HEK293 (cell line): ENCODE results near the gene BRCA2.

ENCODE experiments used
- EGR2 ChIP-seq: fragments of 450-650 bp; formaldehyde crosslinking; IDR thresholded peaks from 2 replicates; pipeline ENCODE4 v1.5.1; 2016; ENCODE audit warnings: low read depth, missing biosample characterization, missing genetic modification characterization
- SETDB1 ChIP-seq: IDR thresholded peaks from one replicate; pipeline ENCODE4 v1.6.1; 2017; ENCODE audit warnings: mild to moderate bottlenecking, low read length, moderate library complexity, mixed read lengths; ENCODE audit not compliant: insufficient read length
- SP3 ChIP-seq: fragments of 450-650 bp; formaldehyde crosslinking; IDR thresholded peaks from 2 replicates; pipeline ENCODE4 v1.5.1; 2016; ENCODE audit warnings: missing biosample characterization, missing genetic modification characterization
- TRIM28 ChIP-seq: IDR thresholded peaks from 2 replicates; pipeline ENCODE4 v1.6.1; 2011; ENCODE audit warnings: low read length, control low read depth, borderline replicate concordance
- YY1 ChIP-seq: fragments of 450-650 bp; formaldehyde crosslinking; IDR thresholded peaks from 2 replicates; pipeline ENCODE4 v1.5.1; 2018; ENCODE audit warnings: missing biosample characterization, missing genetic modification characterization
- YY2 ChIP-seq: fragments of 450-650 bp; formaldehyde crosslinking; IDR thresholded peaks from 2 replicates; pipeline ENCODE4 v1.5.1; 2016; ENCODE audit warnings: missing biosample characterization, missing genetic modification characterization
- ZFP69B ChIP-seq: fragments of 450-650 bp; formaldehyde crosslinking; IDR thresholded peaks from 2 replicates; pipeline ENCODE4 v1.5.1; 2016; ENCODE audit warnings: missing biosample characterization, missing genetic modification characterization
- ZNF138 ChIP-seq: fragments of 450-650 bp; formaldehyde crosslinking; IDR thresholded peaks from 2 replicates; pipeline ENCODE4 v1.5.1; 2016; ENCODE audit warnings: missing biosample characterization, missing genetic modification characterization, borderline replicate concordance
- ZNF155 ChIP-seq: fragments of 450-650 bp; formaldehyde crosslinking; IDR thresholded peaks from 2 replicates; pipeline ENCODE4 v1.5.1; 2016; ENCODE audit warnings: missing biosample characterization, missing genetic modification characterization
- ZNF174 ChIP-seq: fragments of 450-650 bp; formaldehyde crosslinking; IDR thresholded peaks from 2 replicates; pipeline ENCODE4 v1.5.0; 2017; ENCODE audit warnings: missing biosample characterization, mild to moderate bottlenecking, missing genetic modification characterization
- ZNF2 ChIP-seq: fragments of 450-650 bp; formaldehyde crosslinking; IDR thresholded peaks from 2 replicates; pipeline ENCODE4 v1.5.1; 2016; ENCODE audit warnings: missing biosample characterization, missing genetic modification characterization
- ZNF202 ChIP-seq: fragments of 450-650 bp; formaldehyde crosslinking; IDR thresholded peaks from 2 replicates; pipeline ENCODE4 v1.5.1; 2016; ENCODE audit warnings: missing biosample characterization, missing genetic modification characterization, borderline replicate concordance
- ZNF214 ChIP-seq: fragments of 450-650 bp; formaldehyde crosslinking; IDR thresholded peaks from 2 replicates; pipeline ENCODE4 v1.5.1; 2017; ENCODE audit warnings: missing biosample characterization, mild to moderate bottlenecking, missing genetic modification characterization, borderline replicate concordance
- ZNF239 ChIP-seq: fragments of 450-650 bp; formaldehyde crosslinking; IDR thresholded peaks from 2 replicates; pipeline ENCODE4 v1.5.1; 2016; ENCODE audit warnings: missing biosample characterization, missing genetic modification characterization
- ZNF248 ChIP-seq: fragments of 450-650 bp; formaldehyde crosslinking; IDR thresholded peaks from 2 replicates; pipeline ENCODE4 v1.5.1; 2017; ENCODE audit warnings: missing biosample characterization, missing genetic modification characterization
- ZNF274 ChIP-seq, 2 experiments: fragments of 200-500 bp in 1 of 2; fragments of 450-650 bp in 1 of 2; sonication (Bioruptor generic) in 1 of 2; formaldehyde crosslinking in 1 of 2; IDR thresholded peaks; 2 replicates each; pipeline versions ENCODE4 v1.5.1 to v1.6.1; 2014 to 2016; ENCODE audit warnings: borderline replicate concordance in 1 of 2, inconsistent platforms in 1 of 2, low read length in 1 of 2, missing biosample characterization in 1 of 2, missing genetic modification characterization in 1 of 2
- ZNF404 ChIP-seq: fragments of 450-650 bp; formaldehyde crosslinking; IDR thresholded peaks from 2 replicates; pipeline ENCODE4 v1.5.1; 2017; ENCODE audit warnings: missing biosample characterization, missing genetic modification characterization
- ZNF423 ChIP-seq: fragments of 450-650 bp; formaldehyde crosslinking; IDR thresholded peaks from 2 replicates; pipeline ENCODE4 v1.5.1; 2016; ENCODE audit warnings: missing biosample characterization, missing genetic modification characterization
- ZNF473 ChIP-seq: fragments of 450-650 bp; formaldehyde crosslinking; IDR thresholded peaks from 2 replicates; pipeline ENCODE4 v1.5.1; 2017; ENCODE audit warnings: missing biosample characterization, missing genetic modification characterization
- ZNF555 ChIP-seq: fragments of 450-650 bp; formaldehyde crosslinking; conservative IDR thresholded peaks from 2 replicates; pipeline ENCODE4 v1.5.1; 2017; ENCODE audit warnings: missing biosample characterization, mild to moderate bottlenecking, missing genetic modification characterization, inconsistent platforms
- ZNF561 ChIP-seq: fragments of 450-650 bp; IDR thresholded peaks from 2 replicates; pipeline ENCODE4 v1.5.1; 2018; ENCODE audit warnings: missing biosample characterization, missing genetic modification characterization, borderline replicate concordance
- ZNF580 ChIP-seq: fragments of 450-650 bp; formaldehyde crosslinking; IDR thresholded peaks from 2 replicates; pipeline ENCODE4 v1.5.1; 2016; ENCODE audit warnings: missing biosample characterization, missing genetic modification characterization
- ZNF600 ChIP-seq: fragments of 450-650 bp; formaldehyde crosslinking; IDR thresholded peaks from 2 replicates; pipeline ENCODE4 v1.5.1; 2016; ENCODE audit warnings: missing biosample characterization, missing genetic modification characterization
- ZNF610 ChIP-seq: fragments of 450-650 bp; formaldehyde crosslinking; IDR thresholded peaks from 2 replicates; pipeline ENCODE4 v1.5.1; 2016; ENCODE audit warnings: missing biosample characterization, missing genetic modification characterization, borderline replicate concordance
- ZNF654 ChIP-seq: fragments of 450-650 bp; formaldehyde crosslinking; IDR thresholded peaks from 2 replicates; pipeline ENCODE4 v1.5.1; 2016; ENCODE audit warnings: low read depth, missing biosample characterization, missing genetic modification characterization
- ZNF677 ChIP-seq: fragments of 450-650 bp; IDR thresholded peaks from 2 replicates; pipeline ENCODE4 v1.5.0; 2018; ENCODE audit warnings: missing biosample characterization, mild to moderate bottlenecking, missing genetic modification characterization, moderate library complexity
- ZNF707 ChIP-seq: fragments of 450-650 bp; formaldehyde crosslinking; IDR thresholded peaks from 2 replicates; pipeline ENCODE4 v1.5.1; 2016; ENCODE audit warnings: missing biosample characterization, missing genetic modification characterization
- ZNF747 ChIP-seq: fragments of 450-650 bp; formaldehyde crosslinking; IDR thresholded peaks from 2 replicates; pipeline ENCODE4 v1.5.1; 2016; ENCODE audit warnings: missing biosample characterization, missing genetic modification characterization
- ZNF792 ChIP-seq: fragments of 450-650 bp; formaldehyde crosslinking; IDR thresholded peaks from 2 replicates; pipeline ENCODE4 v1.5.1; 2016; ENCODE audit warnings: missing biosample characterization, missing genetic modification characterization
- ZNF830 ChIP-seq: fragments of 450-650 bp; IDR thresholded peaks from 2 replicates; pipeline ENCODE4 v1.5.0; 2018; ENCODE audit warnings: missing biosample characterization, missing genetic modification characterization, low read depth, mild to moderate bottlenecking, moderate library complexity
- ZXDB ChIP-seq: fragments of 450-650 bp; formaldehyde crosslinking; IDR thresholded peaks from 2 replicates; pipeline ENCODE4 v1.5.1; 2016; ENCODE audit warnings: missing biosample characterization, missing genetic modification characterization
- TF ChIP-seq, protein P1 (sequence below): fragments of 450-650 bp; formaldehyde crosslinking; IDR thresholded peaks from 2 replicates; pipeline ENCODE4 v1.5.1; 2016; ENCODE audit warnings: missing biosample characterization, missing genetic modification characterization
- TF ChIP-seq, protein P2 (sequence below): fragments of 450-650 bp; formaldehyde crosslinking; IDR thresholded peaks from 2 replicates; pipeline ENCODE4 v1.5.1; 2017; ENCODE audit warnings: missing biosample characterization, mild to moderate bottlenecking, missing genetic modification characterization, moderate library complexity
- TF ChIP-seq, protein P3 (sequence below): fragments of 450-650 bp; IDR thresholded peaks from 2 replicates; pipeline ENCODE4 v1.5.1; 2018; ENCODE audit warnings: missing biosample characterization, mild to moderate bottlenecking, missing genetic modification characterization

The BRCA2 gene

DNA sequence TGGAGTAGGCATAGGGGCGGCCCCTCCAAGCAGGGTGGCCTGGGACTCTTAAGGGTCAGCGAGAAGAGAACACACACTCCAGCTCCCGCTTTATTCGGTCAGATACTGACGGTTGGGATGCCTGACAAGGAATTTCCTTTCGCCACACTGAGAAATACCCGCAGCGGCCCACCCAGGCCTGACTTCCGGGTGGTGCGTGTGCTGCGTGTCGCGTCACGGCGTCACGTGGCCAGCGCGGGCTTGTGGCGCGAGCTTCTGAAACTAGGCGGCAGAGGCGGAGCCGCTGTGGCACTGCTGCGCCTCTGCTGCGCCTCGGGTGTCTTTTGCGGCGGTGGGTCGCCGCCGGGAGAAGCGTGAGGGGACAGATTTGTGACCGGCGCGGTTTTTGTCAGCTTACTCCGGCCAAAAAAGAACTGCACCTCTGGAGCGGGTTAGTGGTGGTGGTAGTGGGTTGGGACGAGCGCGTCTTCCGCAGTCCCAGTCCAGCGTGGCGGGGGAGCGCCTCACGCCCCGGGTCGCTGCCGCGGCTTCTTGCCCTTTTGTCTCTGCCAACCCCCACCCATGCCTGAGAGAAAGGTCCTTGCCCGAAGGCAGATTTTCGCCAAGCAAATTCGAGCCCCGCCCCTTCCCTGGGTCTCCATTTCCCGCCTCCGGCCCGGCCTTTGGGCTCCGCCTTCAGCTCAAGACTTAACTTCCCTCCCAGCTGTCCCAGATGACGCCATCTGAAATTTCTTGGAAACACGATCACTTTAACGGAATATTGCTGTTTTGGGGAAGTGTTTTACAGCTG lies at the start of gene BRCA2, which contains the start of gene ZAR1L (continued):
- no peak for TF ChIP-seq ZFP69B
- no peak for TF ChIP-seq ZNF792
- TF ChIP-seq ZNF202 (tag by site-specific recombination), result no peak
- no peak; the same call in 1 of the 2 replicates for TF ChIP-seq ZNF580 (tag by site-specific recombination)
- no peak for TF ChIP-seq ZNF677
- TF ChIP-seq, protein P1, sequence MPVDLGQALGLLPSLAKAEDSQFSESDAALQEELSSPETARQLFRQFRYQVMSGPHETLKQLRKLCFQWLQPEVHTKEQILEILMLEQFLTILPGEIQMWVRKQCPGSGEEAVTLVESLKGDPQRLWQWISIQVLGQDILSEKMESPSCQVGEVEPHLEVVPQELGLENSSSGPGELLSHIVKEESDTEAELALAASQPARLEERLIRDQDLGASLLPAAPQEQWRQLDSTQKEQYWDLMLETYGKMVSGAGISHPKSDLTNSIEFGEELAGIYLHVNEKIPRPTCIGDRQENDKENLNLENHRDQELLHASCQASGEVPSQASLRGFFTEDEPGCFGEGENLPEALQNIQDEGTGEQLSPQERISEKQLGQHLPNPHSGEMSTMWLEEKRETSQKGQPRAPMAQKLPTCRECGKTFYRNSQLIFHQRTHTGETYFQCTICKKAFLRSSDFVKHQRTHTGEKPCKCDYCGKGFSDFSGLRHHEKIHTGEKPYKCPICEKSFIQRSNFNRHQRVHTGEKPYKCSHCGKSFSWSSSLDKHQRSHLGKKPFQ (tag by site-specific recombination), result no peak
- TF ChIP-seq ZNF423 (tag by site-specific recombination), result no peak
- no peak for TF ChIP-seq EGR2 (tag by site-specific recombination)
- TF ChIP-seq, protein P2, sequence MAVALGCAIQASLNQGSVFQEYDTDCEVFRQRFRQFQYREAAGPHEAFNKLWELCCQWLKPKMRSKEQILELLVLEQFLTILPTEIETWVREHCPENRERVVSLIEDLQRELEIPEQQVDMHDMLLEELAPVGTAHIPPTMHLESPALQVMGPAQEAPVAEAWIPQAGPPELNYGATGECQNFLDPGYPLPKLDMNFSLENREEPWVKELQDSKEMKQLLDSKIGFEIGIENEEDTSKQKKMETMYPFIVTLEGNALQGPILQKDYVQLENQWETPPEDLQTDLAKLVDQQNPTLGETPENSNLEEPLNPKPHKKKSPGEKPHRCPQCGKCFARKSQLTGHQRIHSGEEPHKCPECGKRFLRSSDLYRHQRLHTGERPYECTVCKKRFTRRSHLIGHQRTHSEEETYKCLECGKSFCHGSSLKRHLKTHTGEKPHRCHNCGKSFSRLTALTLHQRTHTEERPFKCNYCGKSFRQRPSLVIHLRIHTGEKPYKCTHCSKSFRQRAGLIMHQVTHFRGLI (tag by site-specific recombination), result no peak
- TF ChIP-seq, protein P3, sequence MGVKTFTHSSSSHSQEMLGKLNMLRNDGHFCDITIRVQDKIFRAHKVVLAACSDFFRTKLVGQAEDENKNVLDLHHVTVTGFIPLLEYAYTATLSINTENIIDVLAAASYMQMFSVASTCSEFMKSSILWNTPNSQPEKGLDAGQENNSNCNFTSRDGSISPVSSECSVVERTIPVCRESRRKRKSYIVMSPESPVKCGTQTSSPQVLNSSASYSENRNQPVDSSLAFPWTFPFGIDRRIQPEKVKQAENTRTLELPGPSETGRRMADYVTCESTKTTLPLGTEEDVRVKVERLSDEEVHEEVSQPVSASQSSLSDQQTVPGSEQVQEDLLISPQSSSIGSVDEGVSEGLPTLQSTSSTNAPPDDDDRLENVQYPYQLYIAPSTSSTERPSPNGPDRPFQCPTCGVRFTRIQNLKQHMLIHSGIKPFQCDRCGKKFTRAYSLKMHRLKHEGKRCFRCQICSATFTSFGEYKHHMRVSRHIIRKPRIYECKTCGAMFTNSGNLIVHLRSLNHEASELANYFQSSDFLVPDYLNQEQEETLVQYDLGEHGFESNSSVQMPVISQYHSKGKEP (tag by site-specific recombination), result no peak
- no peak for TF ChIP-seq SETDB1
- TF ChIP-seq ZNF138, result no peak
- no peak for TF ChIP-seq YY2 (tag by site-specific recombination)
- no peak for TF ChIP-seq ZNF830 (tag by site-specific recombination)
- TF ChIP-seq ZNF654 (tag by site-specific recombination), result no peak
- no peak for TF ChIP-seq ZNF274 (IDR thresholded peaks at IDR 0.05; ENCODE audit: low read length)
- TF ChIP-seq ZNF274 (tag by site-specific recombination; IDR thresholded peaks at IDR 0.05; ENCODE audit: borderline replicate concordance), result no peak
- no peak for TF ChIP-seq ZNF707
- TF ChIP-seq ZNF747 (tag by site-specific recombination), result no peak
- 0 out of 2 replicates have a peak, but pooled peaks have one; percentile 9 for TF ChIP-seq ZNF2 (tag by site-specific recombination)
- no peak for TF ChIP-seq ZNF155 (tag by site-specific recombination)
- peak; percentile 61; the same call in 1 of the 2 replicates for TF ChIP-seq SP3 (tag by site-specific recombination)
- no peak; the same call in 1 of the 2 replicates for TF ChIP-seq ZNF610
- TF ChIP-seq ZNF561, result peak; percentile 35; the same call in 1 of the 2 replicates
- TF ChIP-seq ZNF174 (tag by site-specific recombination), result no peak
- no peak for TF ChIP-seq ZNF555 (tag by site-specific recombination)
- no peak for TF ChIP-seq ZNF600
- no peak for TF ChIP-seq ZNF404 (tag by site-specific recombination)
- TF ChIP-seq ZNF239, result no peak
- peak; percentile 44 for TF ChIP-seq ZXDB (tag by site-specific recombination)
- TF ChIP-seq ZNF248, result no peak
- TF ChIP-seq ZNF473, result no peak
- TF ChIP-seq YY1 (tag by site-specific recombination), result no peak
- peak; percentile 17; the same call in 1 of the 2 replicates for TF ChIP-seq TRIM28
- no peak for TF ChIP-seq ZNF214 (tag by site-specific recombination)
